ENCODE data around the gene KBTBD8. TPM values are rescaled to one million over a fixed set of nuclear protein-coding genes. Genes with fewer than 3 reads are reported as not detected.

Gene KBTBD8
- total and polyA plus RNA-seq, 8 donors = 0.20 to 1.7 (median 0.69) TPM

GRCh38 chr3:66971245-66971644 lies 26.9 kb upstream of the KBTBD8 start:
- intact Hi-C loops (cut with DNase I) = loop anchor here in 1 of 3 donors (10.0 kb wide), 1 partner anchor 1914 kb away; no protein-coding TSS in a partner anchor
- H3K4me3 ChIP-seq = no peak overlapping the region
- no peak for ATAC-seq
- TF ChIP-seq CTCF (IDR thresholded peaks at IDR 0.05) = no peak
- FAIRE-seq = no peak
- H3K36me3 ChIP-seq = no peaks in the 10 kb centered on the region
- no peaks in the 10 kb centered on the region for H3K9me3 ChIP-seq
- H3K27ac ChIP-seq = no peak overlapping the region
- 43 to 57% methylated on average over 3 of the region's 3 CpGs for WGBS, 2 donors
- peaks cover 0 to 6% (median 3%) of the 10 kb centered on the region in 4 donors for H3K27me3 ChIP-seq
- DNase-seq = no peak
- no peaks in the 10 kb centered on the region for H3K4me1 ChIP-seq

DNA sequence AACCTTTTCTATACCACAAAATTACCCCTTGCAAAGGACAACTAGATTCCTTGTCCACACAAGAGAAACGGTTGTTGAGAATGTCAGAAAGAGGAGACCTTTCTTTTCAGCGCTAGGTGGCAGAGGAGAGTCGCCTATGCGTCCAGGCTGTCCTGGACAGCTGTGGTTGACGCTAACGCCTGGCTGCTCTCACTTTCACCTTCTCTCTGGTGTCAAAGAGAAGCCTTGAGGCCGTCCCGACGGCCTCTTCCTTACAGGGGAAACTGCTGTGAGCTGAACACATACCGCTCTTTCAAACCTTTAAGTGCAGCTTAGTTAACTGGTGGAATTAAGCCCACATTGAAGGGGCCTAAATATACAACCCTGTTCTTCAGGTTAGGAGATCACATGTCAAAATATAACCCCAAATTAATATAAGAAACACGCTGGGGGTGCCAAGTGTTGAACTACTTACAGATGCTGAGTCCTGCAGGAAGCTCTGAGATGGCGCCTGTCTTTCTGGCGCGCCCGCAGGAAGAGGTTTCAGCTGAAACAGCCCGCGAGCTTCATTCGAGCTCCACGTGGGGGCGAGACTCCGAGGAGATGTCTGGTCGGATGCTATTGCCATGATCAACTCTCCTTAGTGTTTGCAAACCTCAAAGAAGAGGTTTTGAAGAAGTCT lies 26.1 kb upstream of the KBTBD8 start:
- 9 to 19% methylated on average over 22 of the region's 22 CpGs for WGBS, 2 donors
- H3K9me3 ChIP-seq = no peaks in the 10 kb centered on the region
- H3K4me1 ChIP-seq = no peaks in the 10 kb centered on the region
- H3K27me3 ChIP-seq = peaks cover 0 to 6% (median 3%) of the 10 kb centered on the region in 4 donors
- TF ChIP-seq CTCF (IDR thresholded peaks at IDR 0.05) = peak; percentile 59 to 74 (median 72)
- peak overlapping the region in 2 of 4 donors; percentile 15 to 28 for H3K4me3 ChIP-seq
- H3K27ac ChIP-seq = no peak overlapping the region
- ATAC-seq (peak; percentile 97 to 100 (median 100)), FAIRE-seq (peak; percentile 74), DNase-seq (peak; percentile 50 to 76 (median 72))
- intact Hi-C loops (cut with DNase I) = loop anchor here in 1 of 3 donors (10.0 kb wide), 1 partner anchor 1913 kb away; no protein-coding TSS in a partner anchor
- no peaks in the 10 kb centered on the region for H3K36me3 ChIP-seq

DNA sequence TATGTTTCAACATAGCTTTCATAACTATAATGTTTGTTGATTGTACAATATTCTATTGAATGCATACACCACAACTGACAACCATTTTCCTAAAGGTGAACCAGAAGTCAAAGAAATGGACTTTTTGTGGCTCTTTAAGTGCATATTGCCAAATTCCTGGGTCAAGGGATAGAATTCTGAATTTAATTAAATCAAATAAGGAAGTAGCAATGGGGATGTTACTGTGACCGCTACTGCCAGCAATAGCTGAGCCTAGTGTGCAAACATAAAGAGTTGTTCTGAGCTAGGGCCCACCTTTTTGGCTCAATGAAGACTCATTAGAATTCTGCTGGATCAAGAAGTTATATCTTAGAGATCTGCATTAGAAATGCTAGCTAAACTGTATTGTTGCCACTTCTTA lies 17.3 kb upstream of the KBTBD8 start:
- ATAC-seq = no peak
- Histone ChIP-seq H3K36me3 (no peaks in the 10 kb centered on the region), H3K27me3 (no peaks in the 10 kb centered on the region), H3K27ac (no peak overlapping the region), H3K4me1 (no peaks in the 10 kb centered on the region), H3K9me3 (no peaks in the 10 kb centered on the region), H3K4me3 (no peak overlapping the region)
- 87 to 98% methylated on average over 1 of the region's 1 CpG for WGBS, 2 donors
- no peak for FAIRE-seq
- intact Hi-C loops (cut with DNase I) = no loop called here
- no peak for DNase-seq
- no peak for TF ChIP-seq CTCF (IDR thresholded peaks at IDR 0.05)

GRCh38 chr3:66983101-66983500 lies 15.0 kb upstream of the KBTBD8 start:
- intact Hi-C loops (cut with DNase I) = no loop called here
- Histone ChIP-seq H3K27me3 (no peaks in the 10 kb centered on the region), H3K36me3 (no peaks in the 10 kb centered on the region), H3K4me1 (no peaks in the 10 kb centered on the region), H3K9me3 (no peaks in the 10 kb centered on the region), H3K4me3 (no peak overlapping the region), H3K27ac (no peak overlapping the region)
- DNase-seq (no peak), ATAC-seq (no peak), FAIRE-seq (no peak)
- TF ChIP-seq CTCF (IDR thresholded peaks at IDR 0.05) = no peak
- WGBS, 2 donors = 74 to 79% methylated on average over 2 of the region's 2 CpGs

- no peak for TF ChIP-seq CTCF (IDR thresholded peaks at IDR 0.05)
- ATAC-seq (no peak), FAIRE-seq (no peak), DNase-seq (no peak)
- Histone ChIP-seq H3K27me3 (no peaks in the 10 kb centered on the region), H3K4me3 (no peak overlapping the region), H3K9me3 (no peaks in the 10 kb centered on the region), H3K36me3 (no peaks in the 10 kb centered on the region), H3K27ac (no peak overlapping the region), H3K4me1 (no peaks in the 10 kb centered on the region)
- WGBS, 2 donors = 88 to 95% methylated on average over 7 of the region's 7 CpGs
- intact Hi-C loops (cut with DNase I) = no loop called here
These were observed 12.7 kb upstream of the KBTBD8 start for GRCh38 chr3:66985336-66985920.

All from pancreas (tissue), 10 donors.